ENCODE data around the gene KDM4B. TPM values are rescaled to one million over a fixed set of nuclear protein-coding genes. Genes with fewer than 3 reads are reported as not detected.

Gene KDM4B
- total and polyA plus RNA-seq, 4 donors = 3.2 to 19.7 (median 12.9) TPM

GRCh38 chr19:5126498-5127223 is 157.7 kb downstream of the KDM4B start:
- H3K27me3 ChIP-seq (ENCODE audit: control insufficient read depth in 4 of 4, insufficient read depth in 4 of 4, low read length in 3 of 4) = no peaks in the 10 kb centered on the region
- no peak overlapping the region for H3K4me3 ChIP-seq (ENCODE audit: low read depth in 1 of 3, low read length in 3 of 3)
- peaks cover 0 to 16% (median 6%) of the 10 kb centered on the region in 4 donors for H3K36me3 ChIP-seq (ENCODE audit: control insufficient read depth in 4 of 4, insufficient read depth in 3 of 4, low read depth in 1 of 4, low read length in 3 of 4)
- 91% methylated on average over 26 of the region's 26 CpGs for WGBS
- no peaks in the 10 kb centered on the region for H3K9me3 ChIP-seq (ENCODE audit: control insufficient read depth in 4 of 4, low read length in 3 of 4)
- no peak for DNase-seq (ENCODE audit: low spot score)
- peak overlapping the region in 1 of 2 donors; percentile 49 for H3K27ac ChIP-seq (ENCODE audit: low read depth in 1 of 2, low read length in 2 of 2)
- H3K4me1 ChIP-seq (ENCODE audit: control insufficient read depth in 4 of 4, insufficient read depth in 4 of 4, low read length in 3 of 4) = peaks cover 0 to 22% (median 1%) of the 10 kb centered on the region in 4 donors
- H3K9ac ChIP-seq (ENCODE audit: low read depth in 1 of 2, low read length in 2 of 2) = no peak overlapping the region
- TF ChIP-seq RXRA (IDR thresholded peaks at IDR 0.05) (no peak), HNF4G (IDR thresholded peaks at IDR 0.05) (no peak), SP1 (IDR thresholded peaks at IDR 0.05) (no peak), NR2F2 (IDR thresholded peaks at IDR 0.05) (no peak), TAF1 (conservative IDR thresholded peaks at IDR 0.05) (no peak), ZBTB33 (IDR thresholded peaks at IDR 0.05) (no peak)

GRCh38 chr19:5127717-5128116 is 158.8 kb downstream of the KDM4B start:
- Histone ChIP-seq H3K9me3 (ENCODE audit: control insufficient read depth in 4 of 4, low read length in 3 of 4) (no peaks in the 10 kb centered on the region), H3K9ac (ENCODE audit: low read depth in 1 of 2, low read length in 2 of 2) (no peak overlapping the region), H3K36me3 (ENCODE audit: control insufficient read depth in 4 of 4, insufficient read depth in 3 of 4, low read depth in 1 of 4, low read length in 3 of 4) (peaks cover 2 to 11% (median 4%) of the 10 kb centered on the region in 4 donors), H3K27me3 (ENCODE audit: control insufficient read depth in 4 of 4, insufficient read depth in 4 of 4, low read length in 3 of 4) (no peaks in the 10 kb centered on the region), H3K4me1 (ENCODE audit: control insufficient read depth in 4 of 4, insufficient read depth in 4 of 4, low read length in 3 of 4) (peaks cover 0 to 22% (median 1%) of the 10 kb centered on the region in 4 donors), H3K4me3 (ENCODE audit: low read depth in 1 of 3, low read length in 3 of 3) (no peak overlapping the region), H3K27ac (ENCODE audit: low read depth in 1 of 2, low read length in 2 of 2) (peak overlapping the region; percentile 49 to 73)
- no peak for TF ChIP-seq HNF4G (IDR thresholded peaks at IDR 0.05)
- TF ChIP-seq CTCF (IDR thresholded peaks at IDR 0.05; ENCODE audit: low read depth, low read length, missing input control) = no peak
- no peak for TF ChIP-seq MAX (IDR thresholded peaks at IDR 0.05)
- TF ChIP-seq HNF4A (conservative IDR thresholded peaks at IDR 0.05) = no peak
- no peak for TF ChIP-seq NR2F2 (IDR thresholded peaks at IDR 0.05)
- WGBS = 75% methylated on average over 12 of the region's 12 CpGs
- no peak for DNase-seq (ENCODE audit: low spot score)

- Histone ChIP-seq H3K9ac (ENCODE audit: low read depth in 1 of 2, low read length in 2 of 2) (no peak overlapping the region), H3K36me3 (ENCODE audit: control insufficient read depth in 4 of 4, insufficient read depth in 3 of 4, low read depth in 1 of 4, low read length in 3 of 4) (peaks cover 2 to 16% (median 5%) of the 10 kb centered on the region in 4 donors), H3K4me1 (ENCODE audit: control insufficient read depth in 4 of 4, insufficient read depth in 4 of 4, low read length in 3 of 4) (peaks cover 0 to 22% (median 1%) of the 10 kb centered on the region in 4 donors), H3K4me3 (ENCODE audit: low read depth in 1 of 3, low read length in 3 of 3) (no peak overlapping the region), H3K27ac (ENCODE audit: low read depth in 1 of 2, low read length in 2 of 2) (peak overlapping the region; percentile 3 to 73), H3K27me3 (ENCODE audit: control insufficient read depth in 4 of 4, insufficient read depth in 4 of 4, low read length in 3 of 4) (no peaks in the 10 kb centered on the region), H3K9me3 (ENCODE audit: control insufficient read depth in 4 of 4, low read length in 3 of 4) (no peaks in the 10 kb centered on the region)
- DNase-seq (ENCODE audit: low spot score) = no peak
- TF ChIP-seq SP1 (IDR thresholded peaks at IDR 0.05) (peak; percentile 30), CTCF (IDR thresholded peaks at IDR 0.05; ENCODE audit: low read depth, low read length, missing input control) (no peak), RXRA (IDR thresholded peaks at IDR 0.05) (peak; percentile 41 to 49), RAD21 (IDR thresholded peaks at IDR 0.05) (peak in 1 of 2 donors; percentile 4)
- WGBS = 76% methylated on average over 25 of the region's 25 CpGs
Observed at GRCh38 chr19:5128251-5128935, 159.5 kb downstream of the KDM4B start.
